Amygdala (tissue), 56 donors: ENCODE measurements around the gene CASP6.

Experiments used
- DNase-seq, 56 donors: peaks; one replicate each; lab custom pipeline; 2025; lab: John Stamatoyannopoulos, UW

CASP6 gene

GRCh38 chr4:109702950-109703663 is at the start of gene CASP6:
CASP6 (minus strand) TSS chr4:109703445; CDS start chr4:109703395, 50 bp downstream.
- DNase-seq = peak in 54 of 56 donors; percentile 10 to 82 (median 60)

GRCh38 chr4:109752525-109752924 is 49.3 kb upstream of the CASP6 start:
- no peak for DNase-seq

DNA sequence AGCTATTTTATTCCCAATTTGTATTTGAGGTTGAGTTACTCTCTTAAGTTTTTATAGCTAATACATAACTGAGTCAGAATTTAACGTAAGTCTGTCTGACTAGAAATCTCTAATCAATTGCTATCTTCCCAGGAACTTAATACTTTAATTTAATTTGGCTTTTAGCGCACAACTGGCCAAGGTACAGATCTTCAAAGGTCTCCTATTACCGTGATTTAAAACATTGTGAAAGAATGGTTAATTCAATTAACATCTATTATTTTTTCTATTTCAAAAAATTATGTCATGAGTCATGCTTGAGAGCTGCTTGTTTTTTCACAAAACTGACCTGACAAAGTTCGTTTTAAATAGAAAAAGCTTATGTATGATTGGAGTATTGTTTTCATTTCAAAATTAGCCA is 48.6 kb upstream of the CASP6 start:
- no peak for DNase-seq

DNA sequence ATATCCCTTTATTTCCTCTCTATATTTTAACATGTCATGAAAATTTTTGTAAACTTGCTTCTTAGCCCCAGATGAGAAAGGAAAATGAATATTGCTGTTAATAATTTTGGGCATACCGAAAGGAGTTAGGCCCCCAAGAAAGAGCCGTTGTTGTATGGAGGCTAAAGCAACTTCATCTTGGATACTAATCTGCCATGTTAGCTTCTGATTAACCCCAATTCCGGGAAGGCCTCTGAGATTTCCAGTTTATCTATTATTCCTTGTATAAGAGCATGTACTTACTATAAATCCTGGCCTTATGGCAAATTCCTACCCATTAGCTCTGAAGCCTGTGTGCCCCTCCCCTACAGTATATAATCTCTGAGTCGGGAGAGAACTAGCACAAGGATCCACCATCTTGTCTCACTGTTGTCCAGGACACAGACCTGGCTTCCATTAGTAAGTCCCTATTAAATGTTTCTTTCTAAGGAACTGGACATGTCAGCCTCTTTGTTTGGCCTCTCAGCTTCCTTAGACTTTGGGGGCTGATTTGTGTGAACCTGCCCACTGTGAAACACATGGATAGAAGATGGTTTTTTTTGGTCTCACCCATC is 47.5 kb upstream of the CASP6 start:
- DNase-seq = no peak

- DNase-seq = no peak
Measured at GRCh38 chr4:109749388-109750082, 46.3 kb upstream of the CASP6 start.

DNA sequence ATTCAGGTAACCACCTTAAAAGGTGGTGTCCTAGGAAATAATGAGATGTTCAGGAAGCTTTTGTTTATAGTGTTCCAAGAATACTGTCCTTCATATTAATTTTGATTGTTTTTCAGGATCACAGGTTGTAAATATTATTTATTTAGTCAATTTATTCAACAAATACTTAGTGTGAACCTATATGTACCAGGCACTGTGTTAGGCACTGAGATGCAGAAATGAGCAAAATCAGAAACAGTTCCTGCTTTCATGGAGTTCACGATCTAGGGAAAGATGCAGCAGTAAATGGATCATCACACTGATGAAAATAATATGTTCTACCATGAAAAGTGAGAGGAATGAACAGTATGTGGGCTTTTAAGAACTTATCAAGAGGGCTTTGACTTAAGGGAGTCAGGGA is 44.9 kb upstream of the CASP6 start:
- no peak for DNase-seq

- DNase-seq = no peak
Measured at GRCh38 chr4:109746728-109747127, 43.5 kb upstream of the CASP6 start.

GRCh38 chr4:109745830-109746229 is 42.6 kb upstream of the CASP6 start:
- DNase-seq = no peak

GRCh38 chr4:109739547-109739946 is 36.3 kb upstream of the CASP6 start:
- DNase-seq = no peak

DNA sequence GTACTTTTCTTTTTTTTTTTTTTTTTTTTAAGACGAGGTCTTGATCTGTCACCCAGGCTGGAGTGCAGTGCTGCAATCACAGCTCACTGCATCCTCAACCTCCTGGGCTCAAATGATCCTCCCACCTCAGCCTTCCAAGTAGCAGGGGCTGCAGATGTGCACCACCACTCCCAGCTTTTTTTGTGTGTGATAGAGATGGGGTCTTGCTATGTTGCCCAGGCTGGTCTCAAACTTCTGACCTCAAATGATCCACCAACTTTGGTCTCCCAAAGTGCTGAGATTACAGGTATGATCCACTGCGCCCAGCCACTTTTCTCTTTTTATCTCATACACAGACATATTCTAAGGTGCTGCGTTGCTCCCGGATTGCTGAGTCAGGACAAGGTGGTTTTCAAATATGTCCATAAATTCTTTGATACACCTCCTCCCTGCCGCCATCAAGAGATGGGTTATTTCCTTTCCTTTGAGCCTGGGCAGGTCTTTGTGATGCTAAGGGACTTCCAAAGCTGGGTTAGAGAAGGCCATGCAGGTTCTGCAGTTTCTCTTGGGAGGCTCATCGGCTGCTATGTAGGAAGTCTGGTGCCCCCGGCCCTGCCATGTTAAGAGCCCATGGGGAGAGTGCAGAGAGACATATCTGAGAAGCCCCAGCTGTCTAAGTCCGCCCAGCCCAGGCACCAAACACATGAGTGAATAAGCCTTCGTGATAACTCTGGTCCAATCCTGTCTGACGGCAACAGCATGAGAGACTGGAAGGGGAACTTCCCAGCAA is 35.0 kb upstream of the CASP6 start:
- no peak for DNase-seq

- no peak for DNase-seq
Measured at GRCh38 chr4:109735566-109736365, 32.5 kb upstream of the CASP6 start.

DNA sequence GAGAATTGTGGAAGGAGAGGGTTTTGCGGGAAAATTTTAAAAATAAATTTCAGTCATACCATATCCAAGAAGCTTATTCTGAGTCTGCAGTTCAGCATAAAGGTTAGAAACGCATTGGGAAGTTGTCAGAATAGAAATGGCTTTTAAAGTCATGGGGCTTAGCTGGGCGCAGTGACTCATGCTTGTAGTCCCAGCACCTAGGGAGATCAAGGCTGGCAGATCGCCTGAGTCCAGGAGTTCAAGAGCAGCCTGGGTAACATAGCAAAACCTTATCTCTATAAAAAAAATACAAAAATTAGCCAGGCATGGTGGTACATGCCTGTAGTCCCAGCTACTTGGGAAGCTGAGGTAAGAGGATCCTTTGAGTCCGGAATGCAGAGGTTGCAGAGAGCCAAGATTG is 30.5 kb upstream of the CASP6 start:
- no peak for DNase-seq

- DNase-seq = no peak
Measured at GRCh38 chr4:109730619-109731545, 27.6 kb upstream of the CASP6 start.

DNA sequence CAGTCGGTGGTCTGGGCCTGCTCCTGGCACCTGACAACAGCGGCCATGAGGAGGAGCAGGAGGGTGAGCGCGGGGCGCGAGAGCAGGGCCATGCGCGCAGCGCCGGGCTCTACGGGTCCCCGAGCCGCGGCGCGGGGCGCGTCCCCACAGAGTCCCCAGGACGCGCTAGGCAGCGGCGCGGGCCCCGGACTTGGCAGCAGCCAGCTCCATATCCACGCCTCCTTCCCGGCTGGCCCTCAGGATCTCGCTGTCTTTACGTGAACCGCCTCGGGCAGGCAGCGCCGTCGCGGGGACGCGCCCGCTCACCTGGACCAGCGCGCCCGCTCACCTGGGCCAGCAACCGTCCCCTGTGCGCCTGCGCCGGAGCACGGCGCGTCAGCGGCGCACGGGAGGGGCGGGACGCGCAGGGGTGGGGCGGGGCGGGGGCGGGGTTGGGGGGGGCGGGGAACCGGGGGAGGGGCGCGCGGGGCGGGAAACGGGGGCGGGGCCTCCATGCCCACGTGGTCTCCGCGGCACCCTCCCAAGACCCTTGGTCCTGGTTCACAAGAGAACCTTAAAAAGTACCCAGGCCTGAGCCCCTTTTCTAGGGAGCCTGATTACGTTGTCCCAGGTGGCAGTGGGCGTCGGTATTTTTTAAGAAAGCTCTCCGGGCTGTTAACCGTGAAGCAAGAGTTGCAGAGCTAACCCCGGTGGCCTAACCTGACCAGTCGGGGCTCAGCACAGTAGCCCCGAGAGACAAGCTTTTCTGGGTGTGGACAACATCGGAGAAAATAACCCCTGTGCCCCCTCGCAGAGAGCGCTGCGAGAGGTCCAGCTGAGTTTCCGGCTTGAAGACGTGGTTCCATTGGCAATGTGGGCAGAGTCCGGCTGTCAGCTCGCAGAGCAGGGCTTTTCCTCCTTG is 26.7 kb upstream of the CASP6 start, which contains the start of gene PLA2G12A:
TSS of gene PLA2G12A (minus strand) at position 353 of the 901 bp plus-strand sequence. CDS start at position 92, 261 bp downstream.
- peak in 55 of 56 donors; percentile 6 to 84 (median 59) for DNase-seq

- peak in 14 of 56 donors; percentile 1 to 55 (median 28) for DNase-seq
Measured at GRCh38 chr4:109729117-109729717, 26.0 kb upstream of the CASP6 start.

GRCh38 chr4:109728385-109728784 is 25.1 kb upstream of the CASP6 start:
- no peak for DNase-seq

GRCh38 chr4:109723110-109723509 is 19.9 kb upstream of the CASP6 start:
- DNase-seq = no peak
